ENCODE measurements around the gene SUPT5H. TPM values are rescaled to one million over a fixed set of nuclear protein-coding genes. Genes with fewer than 3 reads are reported as not detected.

SUPT5H gene
- total RNA-seq, 1 experiment from 2014 or later = 102 TPM

DNA sequence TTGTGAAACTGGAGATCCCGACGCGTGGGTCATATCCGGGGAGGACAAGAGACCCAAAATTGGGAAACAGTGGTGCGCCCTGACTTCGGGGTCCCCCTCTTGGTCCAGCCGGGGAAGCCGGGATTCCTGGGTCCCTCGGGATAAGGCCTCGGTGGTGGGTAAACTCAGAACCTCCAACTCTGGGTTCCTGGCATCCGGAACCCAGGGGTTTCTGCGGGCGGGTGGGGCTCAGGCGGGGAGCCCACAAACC is 38.0 kb upstream of the SUPT5H start:
- H3K36me3 ChIP-seq = peaks cover 21% of the 10 kb centered on the region
- peak overlapping the region; percentile 88 for H3K4me3 ChIP-seq
- H3K27me3 ChIP-seq = no peaks in the 10 kb centered on the region
- no peaks in the 10 kb centered on the region for H3K9me3 ChIP-seq
- DNase-seq = no peak

DNA sequence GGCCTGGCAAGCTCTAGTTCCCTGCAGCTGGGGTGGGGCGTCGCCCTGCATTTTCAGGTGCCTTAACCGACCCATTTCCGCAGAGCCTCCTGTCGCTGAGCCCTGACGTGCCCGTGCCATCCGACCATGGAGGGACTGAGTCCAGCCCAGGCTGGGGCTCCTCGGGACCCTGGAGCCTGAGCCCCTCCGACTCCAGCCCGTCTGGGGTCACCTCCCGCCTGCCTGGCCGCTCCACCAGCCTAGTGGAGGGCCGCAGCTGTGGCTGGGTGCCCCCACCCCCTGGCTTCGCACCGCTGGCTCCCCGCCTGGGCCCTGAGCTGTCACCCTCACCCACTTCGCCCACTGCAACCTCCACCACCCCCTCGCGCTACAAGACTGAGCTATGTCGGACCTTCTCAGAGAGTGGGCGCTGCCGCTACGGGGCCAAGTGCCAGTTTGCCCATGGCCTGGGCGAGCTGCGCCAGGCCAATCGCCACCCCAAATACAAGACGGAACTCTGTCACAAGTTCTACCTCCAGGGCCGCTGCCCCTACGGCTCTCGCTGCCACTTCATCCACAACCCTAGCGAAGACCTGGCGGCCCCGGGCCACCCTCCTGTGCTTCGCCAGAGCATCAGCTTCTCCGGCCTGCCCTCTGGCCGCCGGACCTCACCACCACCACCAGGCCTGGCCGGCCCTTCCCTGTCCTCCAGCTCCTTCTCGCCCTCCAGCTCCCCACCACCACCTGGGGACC is 37.6 kb upstream of the SUPT5H start:
- no peaks in the 10 kb centered on the region for H3K27me3 ChIP-seq
- no peaks in the 10 kb centered on the region for H3K9me3 ChIP-seq
- peak overlapping the region; percentile 88 for H3K4me3 ChIP-seq
- peaks cover 21% of the 10 kb centered on the region for H3K36me3 ChIP-seq
- peak; percentile 30 for DNase-seq

DNA sequence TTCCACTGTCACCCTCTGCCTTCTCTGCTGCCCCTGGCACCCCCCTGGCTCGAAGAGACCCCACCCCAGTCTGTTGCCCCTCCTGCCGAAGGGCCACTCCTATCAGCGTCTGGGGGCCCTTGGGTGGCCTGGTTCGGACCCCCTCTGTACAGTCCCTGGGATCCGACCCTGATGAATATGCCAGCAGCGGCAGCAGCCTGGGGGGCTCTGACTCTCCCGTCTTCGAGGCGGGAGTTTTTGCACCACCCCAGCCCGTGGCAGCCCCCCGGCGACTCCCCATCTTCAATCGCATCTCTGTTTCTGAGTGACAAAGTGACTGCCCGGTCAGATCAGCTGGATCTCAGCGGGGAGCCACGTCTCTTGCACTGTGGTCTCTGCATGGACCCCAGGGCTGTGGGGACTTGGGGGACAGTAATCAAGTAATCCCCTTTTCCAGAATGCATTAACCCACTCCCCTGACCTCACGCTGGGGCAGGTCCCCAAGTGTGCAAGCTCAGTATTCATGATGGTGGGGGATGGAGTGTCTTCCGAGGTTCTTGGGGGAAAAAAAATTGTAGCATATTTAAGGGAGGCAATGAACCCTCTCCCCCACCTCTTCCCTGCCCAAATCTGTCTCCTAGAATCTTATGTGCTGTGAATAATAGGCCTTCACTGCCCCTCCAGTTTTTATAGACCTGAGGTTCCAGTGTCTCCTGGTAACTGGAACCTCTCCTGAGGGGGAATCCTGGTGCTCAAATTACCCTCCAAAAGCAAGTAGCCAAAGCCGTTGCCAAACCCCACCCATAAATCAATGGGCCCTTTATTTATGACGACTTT is 36.8 kb upstream of the SUPT5H start:
- DNase-seq = peak; percentile 49
- Histone ChIP-seq H3K9me3 (no peaks in the 10 kb centered on the region), H3K27me3 (no peaks in the 10 kb centered on the region), H3K36me3 (peaks cover 21% of the 10 kb centered on the region), H3K4me3 (peak overlapping the region; percentile 88)

DNA sequence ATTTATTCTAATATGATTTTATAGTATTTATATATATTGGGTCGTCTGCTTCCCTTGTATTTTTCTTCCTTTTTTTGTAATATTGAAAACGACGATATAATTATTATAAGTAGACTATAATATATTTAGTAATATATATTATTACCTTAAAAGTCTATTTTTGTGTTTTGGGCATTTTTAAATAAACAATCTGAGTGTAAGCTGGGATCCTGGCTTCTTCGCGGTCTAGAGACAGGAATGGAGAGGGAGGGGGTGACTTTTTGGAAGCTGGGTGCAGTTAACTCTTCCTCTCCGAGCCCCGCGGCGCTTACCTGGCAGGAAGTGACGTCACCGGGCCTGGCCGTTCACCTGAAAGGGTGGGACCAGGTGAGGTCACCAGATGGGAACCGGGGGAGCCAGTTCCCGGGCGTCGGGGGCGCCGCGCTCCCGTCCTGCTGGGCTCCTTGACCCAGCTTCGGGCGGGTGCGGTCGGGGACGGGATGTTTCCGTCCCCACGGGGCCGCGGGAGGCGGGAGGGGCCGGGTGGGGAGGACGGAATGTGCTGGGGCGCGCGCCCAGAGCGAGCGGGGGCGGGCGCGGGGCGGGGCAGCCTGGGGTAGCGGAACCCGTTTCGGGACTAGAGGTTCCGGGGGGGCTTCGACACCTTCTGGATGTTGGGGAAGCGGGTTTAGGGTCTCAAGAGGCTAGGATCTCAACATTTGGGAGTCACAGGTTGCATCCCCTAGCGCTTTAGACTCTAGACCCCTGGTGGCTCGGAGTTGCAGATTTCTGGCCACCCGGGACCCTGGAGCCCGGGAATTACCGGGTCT is 36.0 kb upstream of the SUPT5H start:
- DNase-seq = peak; percentile 85
- Histone ChIP-seq H3K36me3 (peaks cover 21% of the 10 kb centered on the region), H3K4me3 (peak overlapping the region; percentile 88), H3K9me3 (no peaks in the 10 kb centered on the region), H3K27me3 (no peaks in the 10 kb centered on the region)

DNA sequence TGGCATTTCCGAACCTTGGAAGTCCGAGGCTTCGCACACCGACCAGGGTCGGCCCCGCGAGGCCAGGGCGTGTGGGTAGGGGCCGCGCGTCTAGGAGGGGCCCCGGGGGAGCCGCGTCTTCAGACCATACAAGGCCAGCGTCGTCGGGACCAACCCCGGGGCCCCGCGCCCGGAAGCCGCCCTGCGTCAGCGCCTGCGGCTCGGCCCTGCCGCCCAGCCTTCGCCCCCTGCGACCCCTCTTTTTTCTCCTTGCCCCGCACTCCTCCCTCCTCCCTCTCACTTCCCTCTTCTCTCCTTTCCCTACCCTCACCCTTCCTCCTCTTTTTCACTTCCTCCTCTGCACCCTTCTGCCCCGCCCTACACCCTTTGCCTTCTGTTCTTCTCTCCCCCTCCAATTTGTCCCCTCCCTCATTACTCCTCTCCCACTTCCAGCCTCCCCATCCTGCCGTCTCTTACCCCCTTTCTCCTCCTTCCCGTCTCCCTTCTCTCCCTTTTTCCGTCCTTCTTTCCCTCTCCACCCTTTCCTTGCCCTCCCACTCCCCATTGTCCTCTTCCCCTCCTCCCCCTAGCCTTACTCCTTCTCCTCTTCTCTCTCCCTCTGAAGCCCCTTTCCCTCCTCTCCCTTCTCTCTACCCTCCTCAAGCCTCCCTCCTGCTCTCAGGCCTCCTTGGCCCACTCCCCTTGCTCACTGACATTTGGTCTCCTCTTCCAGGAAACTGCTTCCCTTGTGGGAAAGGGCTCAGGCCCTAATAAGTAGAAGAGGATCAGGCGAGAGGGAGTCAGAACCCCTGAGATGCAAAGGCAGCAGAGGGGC is 35.2 kb upstream of the SUPT5H start:
- peak; percentile 64 for DNase-seq
- Histone ChIP-seq H3K27me3 (no peaks in the 10 kb centered on the region), H3K4me3 (peak overlapping the region; percentile 88), H3K9me3 (no peaks in the 10 kb centered on the region), H3K36me3 (peaks cover 21% of the 10 kb centered on the region)

DNA sequence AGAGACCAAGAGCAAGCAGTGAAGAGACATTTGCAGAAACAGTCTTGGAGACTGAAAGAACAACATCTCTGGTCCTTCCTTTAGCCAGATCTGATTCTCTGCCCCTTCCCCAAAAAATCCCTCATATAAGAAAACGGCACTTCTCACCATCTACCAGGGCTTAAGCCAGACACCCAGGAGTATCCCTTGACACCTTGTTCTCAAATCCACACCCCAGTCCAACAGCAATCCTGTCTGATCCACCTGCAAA is 34.6 kb upstream of the SUPT5H start:
- Histone ChIP-seq H3K36me3 (peaks cover 21% of the 10 kb centered on the region), H3K4me3 (peak overlapping the region; percentile 88), H3K27me3 (no peaks in the 10 kb centered on the region), H3K9me3 (no peaks in the 10 kb centered on the region)
- no peak for DNase-seq

DNA sequence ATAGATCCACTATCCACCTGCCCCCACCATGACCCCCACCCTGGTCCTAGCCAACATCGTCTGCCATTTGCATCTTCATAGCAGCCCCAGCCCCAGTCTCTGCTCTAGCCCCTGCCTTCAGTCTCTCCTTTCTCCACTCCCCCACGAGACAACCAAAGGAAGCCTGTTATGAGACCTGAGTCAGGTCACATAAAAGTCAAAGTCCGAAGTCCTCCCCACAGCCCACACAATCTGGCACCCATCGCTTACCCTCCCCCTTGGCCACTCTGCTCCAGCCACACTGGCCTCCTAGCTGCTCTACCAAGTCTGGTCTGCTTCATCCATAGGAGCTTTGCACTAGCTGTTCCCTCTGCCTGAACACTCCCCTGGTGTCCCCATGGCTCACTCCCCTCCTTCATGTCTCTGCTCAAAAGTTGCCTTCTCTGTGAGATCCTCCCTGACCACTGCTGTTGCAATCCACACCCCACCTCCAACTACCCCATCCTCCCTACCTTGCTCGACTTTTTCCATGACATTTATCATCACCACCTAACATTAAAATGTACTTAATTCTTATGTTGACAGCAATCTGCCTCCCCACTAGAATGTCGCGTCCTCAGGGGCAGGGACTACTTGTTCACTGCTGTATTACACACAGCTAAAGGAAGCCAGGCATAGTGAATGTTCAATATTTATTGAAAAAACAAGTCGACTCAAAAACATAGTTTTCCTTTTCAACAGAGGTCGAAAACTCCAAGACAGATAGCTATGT is 34.1 kb upstream of the SUPT5H start:
- peak; percentile 40 for DNase-seq
- Histone ChIP-seq H3K36me3 (peaks cover 21% of the 10 kb centered on the region), H3K27me3 (no peaks in the 10 kb centered on the region), H3K9me3 (no peaks in the 10 kb centered on the region), H3K4me3 (peak overlapping the region; percentile 95)

DNA sequence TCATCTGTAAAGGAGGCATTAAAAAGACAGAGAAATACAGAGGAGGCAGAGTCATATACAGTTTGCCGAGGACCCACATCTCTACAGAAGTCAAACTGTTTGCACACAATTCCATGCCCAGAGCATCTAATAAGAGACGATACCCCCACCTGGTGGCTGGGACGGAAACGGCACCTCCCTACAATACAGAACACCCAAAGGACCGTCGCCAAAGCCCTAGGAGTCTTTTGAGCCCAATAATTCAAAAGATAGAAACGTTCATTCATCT is 33.6 kb upstream of the SUPT5H start:
- DNase-seq = peak; percentile 85
- H3K9me3 ChIP-seq = no peaks in the 10 kb centered on the region
- no peaks in the 10 kb centered on the region for H3K27me3 ChIP-seq
- H3K4me3 ChIP-seq = peak overlapping the region; percentile 95
- peaks cover 21% of the 10 kb centered on the region for H3K36me3 ChIP-seq

DNA sequence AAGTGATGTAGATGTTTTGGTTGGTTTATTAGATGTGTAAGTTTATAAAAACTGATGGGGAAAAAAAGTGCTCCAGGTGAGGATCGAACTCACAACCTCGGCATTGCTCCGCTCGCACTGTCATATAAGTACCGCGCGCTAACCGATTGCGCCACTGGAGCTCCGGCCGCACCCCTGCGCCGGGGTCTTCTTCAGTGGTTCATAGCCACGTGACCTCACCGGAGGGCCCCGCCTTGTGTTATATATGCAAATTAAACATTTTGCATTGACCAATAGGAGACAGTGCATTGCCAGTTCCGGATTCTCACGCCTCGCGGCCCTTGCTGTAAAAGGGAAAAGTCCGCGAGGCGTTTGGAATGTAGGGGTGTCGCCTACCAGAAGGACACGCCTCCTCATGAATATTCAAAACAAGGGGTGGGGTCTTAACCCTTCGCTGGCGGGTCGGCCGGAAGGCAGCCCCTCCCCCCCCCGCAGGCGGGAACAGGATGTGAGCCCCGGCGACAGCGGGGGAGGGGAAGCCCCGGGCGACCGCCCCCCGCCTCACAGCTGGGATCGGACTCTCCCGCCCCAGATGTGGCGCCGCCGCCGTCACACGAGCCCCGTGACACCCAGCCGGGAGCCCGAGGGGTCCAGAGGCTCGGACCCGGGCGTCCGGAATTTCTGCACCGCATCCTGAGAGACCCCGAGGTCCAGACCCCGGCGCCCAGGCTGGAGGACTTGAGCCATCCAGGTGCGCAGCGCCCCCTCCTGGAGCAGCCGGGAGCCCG is 33.1 kb upstream of the SUPT5H start, which contains the start of gene PLEKHG2:
Gene PLEKHG2, plus strand, starts transcription at position 570 of the 767 bp plus-strand sequence. CDS start 1,418 bp downstream, outside the sequence.
- Histone ChIP-seq H3K9me3 (no peaks in the 10 kb centered on the region), H3K4me3 (peak within 1 kb of the TSS; percentile 95), H3K27me3 (no peaks in the 10 kb centered on the region), H3K36me3 (peaks cover 16% of the 10 kb centered on the region)
- DNase-seq = peak; percentile 97

DNA sequence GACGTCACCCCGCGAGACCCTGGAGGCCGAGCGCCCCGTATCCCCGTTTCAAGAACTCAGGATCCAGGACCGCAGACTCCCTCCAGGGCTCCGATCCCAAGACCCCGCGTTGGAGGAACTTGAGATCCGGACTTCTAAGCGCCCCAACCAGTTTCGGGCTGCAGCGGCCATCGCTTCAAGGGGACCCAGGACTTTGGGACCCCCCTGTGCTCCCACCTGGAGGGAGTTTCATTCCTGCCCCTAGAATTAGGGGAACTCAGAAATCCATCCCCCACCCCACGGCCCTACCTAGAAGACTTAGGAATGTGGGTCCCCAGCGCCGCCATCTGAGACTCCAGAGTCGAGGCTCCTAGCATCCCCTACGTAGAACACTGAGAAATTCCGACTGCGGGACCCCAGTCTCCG is 32.5 kb upstream of the SUPT5H start:
- Histone ChIP-seq H3K27me3 (no peaks in the 10 kb centered on the region), H3K36me3 (peaks cover 12% of the 10 kb centered on the region), H3K4me3 (peak overlapping the region; percentile 95), H3K9me3 (no peaks in the 10 kb centered on the region)
- no peak for DNase-seq

DNA sequence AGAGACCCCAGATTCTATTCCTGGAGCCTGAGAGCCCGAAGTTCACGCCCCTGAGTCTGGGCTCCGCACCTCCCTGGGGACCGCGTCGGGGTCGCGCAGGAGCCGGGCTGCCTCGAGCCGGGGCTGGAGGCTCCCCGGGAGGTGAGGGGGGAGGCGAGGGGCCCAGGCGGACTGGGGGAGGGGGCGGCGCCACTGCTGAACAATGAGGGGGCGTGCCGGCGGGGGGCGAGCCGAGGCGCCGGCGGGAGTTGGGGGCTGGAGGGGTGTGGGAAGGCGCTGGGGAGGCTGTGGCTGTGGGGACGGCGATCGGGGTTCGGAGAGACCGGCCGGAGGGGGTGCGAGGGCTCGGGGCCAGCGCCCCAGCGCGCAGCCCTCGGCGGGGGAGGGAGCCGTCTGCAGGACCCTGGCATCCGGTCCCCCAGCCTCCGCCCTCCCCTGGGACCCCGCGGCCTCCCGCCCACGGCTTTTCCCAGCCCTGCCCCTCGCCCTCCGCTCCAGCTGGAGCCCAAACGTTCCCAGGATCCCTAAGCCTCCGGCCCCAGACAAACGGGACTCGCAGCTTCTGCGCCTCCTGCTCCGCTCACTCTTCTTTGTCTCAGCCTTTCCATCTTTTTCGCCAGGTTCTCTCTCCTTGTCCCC is 32.0 kb upstream of the SUPT5H start:
- DNase-seq = peak; percentile 64
- Histone ChIP-seq H3K4me3 (peak overlapping the region; percentile 95), H3K9me3 (no peaks in the 10 kb centered on the region), H3K27me3 (no peaks in the 10 kb centered on the region), H3K36me3 (peaks cover 7% of the 10 kb centered on the region)

DNA sequence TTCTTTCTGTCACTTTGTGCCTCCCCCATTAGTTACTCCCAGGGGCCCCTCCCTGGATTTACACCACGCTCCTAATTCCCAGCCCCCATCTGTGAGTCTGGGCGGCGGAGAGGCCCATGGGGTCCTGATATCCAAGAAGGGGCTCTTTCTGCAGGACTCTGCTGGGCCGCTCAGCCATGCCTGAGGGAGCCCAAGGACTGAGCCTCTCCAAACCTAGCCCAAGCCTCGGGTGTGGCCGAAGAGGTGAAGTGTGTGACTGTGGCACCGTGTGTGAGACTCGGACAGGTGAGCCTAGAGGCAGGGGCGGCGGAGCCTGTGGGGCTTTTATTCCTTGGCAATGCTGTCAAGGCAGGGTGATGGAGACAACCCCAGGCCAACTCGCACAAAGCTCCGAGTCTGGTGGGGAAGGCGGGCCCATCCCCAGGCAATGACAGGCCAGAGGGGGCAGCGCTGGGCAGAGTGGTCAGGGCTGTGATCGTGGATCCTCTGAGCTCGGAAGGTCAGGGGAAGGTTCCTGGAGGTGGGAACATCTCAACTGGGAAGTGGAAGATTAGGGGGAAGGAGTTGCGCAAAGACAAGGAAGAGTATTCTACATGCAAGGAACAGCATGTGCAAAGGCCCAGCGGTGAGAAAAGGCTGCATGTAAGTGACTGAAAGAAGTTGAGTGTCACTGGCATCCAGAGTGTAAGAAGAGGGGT is 31.3 kb upstream of the SUPT5H start:
- DNase-seq = peak; percentile 30
- no peaks in the 10 kb centered on the region for H3K27me3 ChIP-seq

DNA sequence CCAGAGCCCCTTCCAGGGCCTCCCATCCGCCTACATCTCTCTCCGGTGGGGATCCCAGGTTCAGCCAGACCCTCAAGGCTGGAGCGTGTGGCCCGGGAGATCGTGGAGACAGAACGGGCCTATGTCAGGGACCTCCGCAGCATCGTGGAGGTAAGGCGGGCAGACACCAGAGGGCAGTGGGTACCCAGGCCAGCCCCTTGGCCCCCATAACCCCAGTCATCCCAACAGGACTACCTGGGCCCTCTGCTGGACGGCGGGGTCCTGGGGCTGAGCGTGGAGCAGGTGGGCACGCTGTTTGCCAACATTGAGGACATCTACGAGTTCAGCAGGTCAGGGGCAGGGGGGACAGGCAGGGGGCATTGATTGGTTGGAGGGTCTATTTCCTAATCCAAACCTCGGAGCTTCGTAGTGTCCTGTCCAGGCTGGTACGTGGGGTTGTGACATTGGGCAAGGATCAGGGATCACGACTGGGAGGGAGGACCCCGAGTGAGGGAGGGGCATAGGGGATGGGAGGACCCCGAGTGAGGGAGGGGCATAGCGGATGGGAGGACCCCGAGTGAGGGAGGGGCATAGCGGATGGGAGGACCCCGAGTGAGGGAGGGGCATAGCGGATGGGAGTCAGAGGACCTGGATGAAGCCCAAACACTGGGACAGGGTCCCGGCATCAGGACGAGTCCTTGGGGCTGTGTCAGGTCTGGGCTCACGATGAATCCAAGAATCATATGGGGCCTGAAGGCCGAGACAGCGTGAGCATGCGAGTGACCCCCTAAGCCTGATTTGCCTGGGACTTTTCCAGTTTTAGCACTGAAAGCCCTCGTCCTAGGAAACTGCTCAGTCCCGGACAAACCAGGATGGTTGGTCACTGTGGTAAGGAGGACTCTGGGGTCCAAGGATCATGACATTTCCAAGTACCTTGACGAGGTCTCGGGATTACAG is 30.0 kb upstream of the SUPT5H start:
- Histone ChIP-seq H3K4me3 (no peak overlapping the region), H3K36me3 (peaks cover 4% of the 10 kb centered on the region; the same call in 1 of the 2 replicates), H3K27me3 (no peaks in the 10 kb centered on the region), H3K9me3 (no peaks in the 10 kb centered on the region)
- DNase-seq = no peak

More for the DNA sequence above, 31.3 kb upstream of the SUPT5H start:
- no peaks in the 10 kb centered on the region for H3K9me3 ChIP-seq
- peak overlapping the region; percentile 95 for H3K4me3 ChIP-seq
- H3K36me3 ChIP-seq = peaks cover 4% of the 10 kb centered on the region
